Ishikawa (cell line): ENCODE measurements around the gene KCTD8.

ENCODE experiments used
- CEBPB ChIP-seq: IDR thresholded peaks from 2 replicates; pipeline ENCODE4 v1.6.1; 2012
- CREB1 ChIP-seq: IDR thresholded peaks from 2 replicates; pipeline ENCODE4 v1.6.1; 2012; ENCODE audit warnings: low read depth
- EGR1 ChIP-seq: IDR thresholded peaks from 2 replicates; pipeline ENCODE4 v1.6.1; 2012
- EP300 ChIP-seq: IDR thresholded peaks from 2 replicates; pipeline ENCODE4 v1.6.1; 2012; ENCODE audit warnings: borderline replicate concordance
- FOXM1 ChIP-seq: IDR thresholded peaks from 2 replicates; pipeline ENCODE4 v1.6.1; 2012; ENCODE audit warnings: low read depth, borderline replicate concordance
- NFIC ChIP-seq: IDR thresholded peaks from 2 replicates; pipeline ENCODE4 v1.6.1; 2012
- RAD21 ChIP-seq: IDR thresholded peaks from 2 replicates; pipeline ENCODE4 v1.6.1; 2012; ENCODE audit warnings: low read depth
- REST ChIP-seq: IDR thresholded peaks from 2 replicates; pipeline ENCODE4 v1.6.1; 2012; ENCODE audit warnings: low read depth, mild to moderate bottlenecking
- TAF1 ChIP-seq: IDR thresholded peaks from 2 replicates; pipeline ENCODE4 v1.6.1; 2012; ENCODE audit warnings: low read depth, mild to moderate bottlenecking
- TCF12 ChIP-seq: IDR thresholded peaks from 2 replicates; pipeline ENCODE4 v1.6.1; 2012; ENCODE audit warnings: low read depth
- TEAD4 ChIP-seq: IDR thresholded peaks from 2 replicates; pipeline ENCODE4 v1.6.1; 2012
- YY1 ChIP-seq: IDR thresholded peaks from 2 replicates; pipeline ENCODE4 v1.6.1; 2012; ENCODE audit warnings: low read depth
- ZBTB7A ChIP-seq: IDR thresholded peaks from 2 replicates; pipeline ENCODE4 v1.6.1; 2012; ENCODE audit warnings: low read depth
- TF ChIP-seq, protein P1 (sequence below): IDR thresholded peaks from 2 replicates; pipeline ENCODE4 v1.6.1; 2012
- TF ChIP-seq, protein P2 (sequence below): IDR thresholded peaks from 2 replicates; pipeline ENCODE4 v1.6.1; 2012

The KCTD8 gene

DNA sequence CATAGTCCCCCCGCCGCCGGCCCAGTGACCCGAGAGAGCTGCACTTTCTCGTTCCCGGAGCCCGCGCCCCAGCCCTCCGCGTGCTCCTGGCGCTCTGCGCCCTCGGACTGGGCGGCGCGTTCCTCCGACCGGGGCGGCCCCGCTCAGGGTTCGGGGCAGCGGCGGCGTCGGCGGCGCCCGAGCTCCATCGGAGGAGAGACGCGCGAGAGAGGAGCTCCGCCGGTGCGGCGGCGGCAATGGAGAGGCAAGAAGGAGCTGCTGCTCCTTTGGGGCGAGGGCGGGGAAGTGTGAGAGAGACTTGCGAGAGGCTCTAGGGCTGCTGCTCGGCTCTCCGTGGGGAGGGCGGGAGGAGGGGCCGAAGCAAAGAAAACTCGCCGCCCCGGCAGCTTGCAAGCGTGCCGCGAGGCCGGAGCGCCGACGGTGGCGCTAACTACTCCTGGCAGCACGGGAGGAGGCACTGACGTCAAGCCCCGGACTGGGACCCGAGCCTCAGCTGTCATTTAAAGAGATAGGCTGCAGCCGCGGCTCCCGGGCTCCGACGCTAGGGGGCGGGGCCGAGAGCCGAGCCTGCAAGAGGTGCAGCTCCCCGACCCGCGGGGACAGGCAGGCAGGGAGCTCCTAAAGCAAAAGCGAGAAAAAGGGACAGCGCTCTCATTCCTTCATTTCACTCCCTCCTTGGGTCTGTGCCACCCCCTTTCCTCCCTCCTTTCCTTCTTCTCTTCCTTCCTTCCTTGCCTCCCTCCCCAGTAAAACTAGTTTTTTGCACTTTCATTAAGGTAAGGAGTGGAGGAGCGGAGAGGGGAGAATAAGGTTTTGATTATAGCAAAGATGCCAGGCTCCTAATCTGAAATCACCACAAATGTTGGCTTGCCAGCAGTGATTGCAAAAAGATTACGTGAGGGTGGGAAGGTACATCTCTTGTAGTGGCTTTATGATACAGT lies at the start of gene KCTD8:
Gene KCTD8, minus strand, starts transcription at position 289 of the 941 bp plus-strand sequence.
- TF ChIP-seq FOXM1, result no peak
- no peak for TF ChIP-seq TEAD4
- TF ChIP-seq, protein P1, sequence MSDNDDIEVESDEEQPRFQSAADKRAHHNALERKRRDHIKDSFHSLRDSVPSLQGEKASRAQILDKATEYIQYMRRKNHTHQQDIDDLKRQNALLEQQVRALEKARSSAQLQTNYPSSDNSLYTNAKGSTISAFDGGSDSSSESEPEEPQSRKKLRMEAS, result peak; percentile 76
- TF ChIP-seq CEBPB, result no peak
- peak; percentile 33; the same call in 1 of the 2 replicates for TF ChIP-seq CREB1
- TF ChIP-seq YY1, result no peak
- TF ChIP-seq, protein P2, sequence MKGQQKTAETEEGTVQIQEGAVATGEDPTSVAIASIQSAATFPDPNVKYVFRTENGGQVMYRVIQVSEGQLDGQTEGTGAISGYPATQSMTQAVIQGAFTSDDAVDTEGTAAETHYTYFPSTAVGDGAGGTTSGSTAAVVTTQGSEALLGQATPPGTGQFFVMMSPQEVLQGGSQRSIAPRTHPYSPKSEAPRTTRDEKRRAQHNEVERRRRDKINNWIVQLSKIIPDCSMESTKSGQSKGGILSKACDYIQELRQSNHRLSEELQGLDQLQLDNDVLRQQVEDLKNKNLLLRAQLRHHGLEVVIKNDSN, result peak; percentile 9; the same call in 1 of the 2 replicates
- TF ChIP-seq EGR1, result no peak
- TF ChIP-seq NFIC, result no peak
- TF ChIP-seq RAD21, result peak; percentile 36; the same call in 1 of the 2 replicates
- TF ChIP-seq TAF1, result peak; percentile 53; the same call in 1 of the 2 replicates
- TF ChIP-seq REST, result no peak; the same call in 1 of the 2 replicates
- peak; percentile 10; the same call in 1 of the 2 replicates for TF ChIP-seq EP300
- peak; percentile 44; the same call in 1 of the 2 replicates for TF ChIP-seq TCF12
- TF ChIP-seq ZBTB7A, result no peak

DNA sequence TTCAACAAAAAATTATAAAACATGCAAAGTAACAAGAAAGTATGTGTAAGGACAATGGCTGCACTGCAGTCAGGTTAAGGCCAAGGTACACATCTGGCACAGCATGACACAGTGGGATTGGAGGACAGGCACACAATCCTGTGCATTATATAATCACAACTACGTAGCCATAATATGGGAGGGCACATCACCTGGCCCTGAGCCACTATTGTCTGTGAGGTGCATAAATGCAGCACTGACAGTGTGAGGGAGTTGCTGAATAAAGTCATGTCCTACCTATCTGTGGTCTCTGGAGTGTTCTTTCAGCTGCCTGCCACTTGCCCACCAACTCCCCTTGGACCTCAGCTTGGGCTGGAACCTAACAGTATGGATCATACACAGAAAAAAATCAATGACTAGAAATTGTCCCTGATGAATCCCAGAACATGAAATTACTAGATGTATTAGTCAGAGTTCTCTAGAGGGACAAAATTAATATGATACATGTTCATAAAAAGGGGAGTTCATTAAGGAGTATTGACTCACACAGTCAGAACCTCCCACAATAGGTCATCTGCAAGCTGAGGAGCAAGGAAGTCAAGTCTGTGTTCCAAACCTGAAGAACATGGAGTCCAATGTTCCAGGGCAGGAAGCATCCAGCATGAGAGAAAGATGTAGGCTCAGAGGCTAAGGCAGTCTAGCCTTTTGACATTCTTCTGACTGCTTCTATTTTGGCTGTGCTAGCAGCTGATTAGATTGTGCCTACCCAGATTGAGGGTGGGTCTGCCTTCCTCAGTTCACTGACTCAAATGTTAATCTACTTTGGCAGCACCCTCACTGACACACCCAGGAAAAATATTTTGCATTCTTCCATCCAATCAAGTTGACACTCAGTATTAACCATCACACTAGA lies 46.4 kb upstream of the KCTD8 start:
- TF ChIP-seq CEBPB (no peak), TCF12 (no peak), TAF1 (no peak)
- TF ChIP-seq, protein P1, result no peak

DNA sequence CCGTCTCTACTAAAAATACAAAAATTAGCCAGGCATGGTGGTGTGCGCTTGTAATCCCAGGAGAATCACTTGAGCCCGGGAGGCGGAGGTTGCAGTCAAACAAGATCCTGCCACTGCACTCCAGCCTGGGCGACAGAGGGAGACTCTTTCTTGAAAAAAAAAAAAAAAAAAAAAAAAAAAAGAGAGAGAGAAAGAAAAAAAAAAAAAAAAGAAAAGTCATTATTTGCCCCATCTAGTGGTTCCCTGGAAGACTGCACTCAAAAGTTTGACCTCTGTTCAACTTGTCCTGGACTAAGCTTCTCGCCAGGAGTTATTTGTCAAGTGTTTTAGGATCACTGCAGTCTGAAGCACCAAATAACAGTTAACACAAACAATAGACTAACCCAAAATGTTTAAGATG lies 45.3 kb upstream of the KCTD8 start:
- TF ChIP-seq ZBTB7A, result no peak
- TF ChIP-seq EP300, result no peak
- no peak for TF ChIP-seq TCF12
- TF ChIP-seq CREB1, result no peak
- no peak for TF ChIP-seq YY1
- TF ChIP-seq RAD21, result peak; percentile 37

GRCh38 chr4:44487341-44487740 lies 38.7 kb upstream of the KCTD8 start:
- no peak for TF ChIP-seq REST
- TF ChIP-seq CREB1, result no peak
- no peak for TF ChIP-seq YY1
- TF ChIP-seq RAD21, result no peak
- no peak for TF ChIP-seq TAF1
- TF ChIP-seq, protein P2, result no peak
- TF ChIP-seq, protein P1, result no peak
- TF ChIP-seq NFIC, result no peak
- TF ChIP-seq TEAD4, result no peak
- no peak for TF ChIP-seq EGR1

DNA sequence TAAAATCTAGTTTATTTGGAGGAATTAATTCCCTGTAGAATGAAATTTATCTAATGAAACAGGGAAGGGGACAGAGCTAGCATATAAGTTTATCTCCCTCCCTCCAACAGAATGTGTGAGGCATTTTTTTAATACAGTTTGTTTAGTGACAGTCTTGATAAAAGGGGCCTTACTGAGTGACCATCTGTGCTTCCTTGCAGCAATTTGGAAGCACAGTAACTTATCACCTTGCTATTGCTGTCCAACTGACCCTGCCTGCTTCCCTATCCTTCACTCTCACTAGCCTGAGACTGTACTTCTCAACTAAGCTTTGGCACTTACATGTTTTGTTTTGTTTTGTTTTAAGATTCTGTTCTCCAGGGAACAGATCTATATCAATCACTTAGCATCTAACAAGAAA lies 31.1 kb upstream of the KCTD8 start:
- TF ChIP-seq TCF12 (no peak), TEAD4 (no peak), NFIC (no peak), EGR1 (no peak), CREB1 (no peak), TAF1 (no peak), REST (no peak), ZBTB7A (no peak), CEBPB (no peak), EP300 (no peak)
- TF ChIP-seq, protein P2, result no peak
- TF ChIP-seq, protein P1, result no peak
